NCI-H446 (cell line): ENCODE measurements around the gene GRB2.
"Not testable (repeated sequence)": the region's sequence is repeated elsewhere in the genome, so short reads cannot be mapped to it uniquely, and the experiment has no call there.

Source experiments
- DNase-seq, 2 experiments: peaks; one replicate each; lab custom pipeline; 2025; lab: John Stamatoyannopoulos, UW

The GRB2 gene

DNA sequence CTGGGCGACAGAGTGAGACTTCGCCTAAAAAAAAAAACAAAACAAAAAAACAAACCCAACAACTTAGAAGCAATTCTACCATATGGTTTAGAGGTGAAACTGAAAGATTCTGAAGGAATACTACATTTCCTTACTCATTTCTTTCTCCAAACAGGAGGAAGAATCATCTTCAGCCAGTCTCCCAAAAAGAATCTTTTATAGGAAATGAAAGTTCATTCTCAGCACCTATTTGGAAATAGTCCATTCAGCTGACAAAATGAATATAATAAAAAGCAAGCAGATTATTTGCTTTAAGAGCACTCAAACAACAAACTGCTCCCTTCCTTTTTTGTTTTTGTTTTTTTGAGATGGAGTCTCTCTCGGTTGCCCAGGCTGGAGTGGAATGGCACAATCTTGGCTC lies 17.7 kb downstream of the GRB2 start:
- DNase-seq, result no peak

DNA sequence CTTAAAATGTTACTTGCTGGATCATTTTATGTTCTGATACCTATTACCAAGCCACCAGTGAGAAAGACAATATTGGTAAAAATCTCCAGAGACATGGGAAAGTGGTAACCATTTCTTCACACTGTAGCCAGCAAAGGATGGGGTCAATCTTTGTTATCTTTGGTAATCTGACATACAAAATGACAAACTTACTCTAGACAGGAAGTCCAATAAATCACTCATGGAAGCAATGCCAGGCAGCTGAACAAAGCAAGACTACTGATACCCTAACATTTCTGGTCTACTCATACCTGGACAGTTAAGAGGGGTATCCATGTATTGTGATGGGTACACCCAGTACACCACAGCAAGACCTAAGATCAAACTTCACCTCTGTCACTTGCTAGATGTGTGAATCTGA lies 19.0 kb downstream of the GRB2 start:
- no peak for DNase-seq

DNA sequence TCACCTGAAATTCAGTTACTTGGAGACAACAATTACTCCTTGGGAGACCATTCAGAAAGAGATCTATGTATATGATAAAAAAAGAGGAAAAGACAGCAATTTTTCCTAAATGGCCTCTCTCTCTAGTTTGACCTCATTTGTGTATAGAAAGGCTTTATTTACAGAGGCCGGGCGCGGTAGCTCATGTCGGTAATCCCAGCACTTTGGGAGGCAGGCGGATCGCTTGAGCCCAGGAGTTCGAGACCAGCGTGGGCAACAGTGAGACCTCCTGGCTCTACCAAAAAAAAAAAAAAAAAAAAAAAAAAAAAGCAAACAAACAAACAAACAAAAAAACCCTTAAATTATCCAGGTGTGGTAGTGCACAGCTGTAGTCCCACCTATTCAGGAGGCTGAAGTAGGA lies 20.7 kb downstream of the GRB2 start:
- no peak for DNase-seq

DNA sequence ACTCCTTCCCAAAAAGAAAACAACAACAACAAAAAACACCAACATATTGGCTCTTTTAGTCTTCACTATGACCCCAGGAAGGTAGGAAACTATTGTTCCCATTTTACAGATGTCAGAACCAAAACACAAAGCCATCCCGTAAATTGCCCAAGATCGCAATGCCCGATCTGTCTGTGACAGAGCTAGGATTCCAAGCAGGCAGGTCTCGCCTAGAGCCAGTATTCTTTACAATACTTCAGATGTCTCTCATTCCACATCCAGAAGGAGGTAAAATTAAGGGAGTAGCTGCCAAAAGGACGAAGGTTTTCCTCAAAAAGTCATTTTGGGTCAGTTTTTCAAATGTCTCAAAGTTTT lies 21.7 kb downstream of the GRB2 start:
- DNase-seq, result no peak

DNA sequence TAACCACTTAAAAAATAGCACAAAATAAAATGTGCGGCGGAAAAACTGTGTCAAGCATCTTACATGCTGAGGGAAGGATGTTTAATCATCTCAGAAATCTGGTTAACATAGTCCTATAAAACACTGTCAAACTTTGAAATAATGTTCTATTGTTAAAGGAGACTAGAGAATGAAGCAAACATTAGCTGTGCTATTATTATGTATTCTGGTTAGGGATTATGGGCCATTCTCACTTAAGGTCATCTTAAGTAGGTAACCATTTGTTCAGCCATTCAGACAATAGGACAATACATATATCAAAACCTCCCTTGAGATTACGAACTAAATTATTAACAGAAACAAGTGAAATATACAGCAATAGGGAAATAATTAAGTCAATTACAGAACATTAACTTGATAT lies 24.7 kb downstream of the GRB2 start:
- DNase-seq, result no peak

DNA sequence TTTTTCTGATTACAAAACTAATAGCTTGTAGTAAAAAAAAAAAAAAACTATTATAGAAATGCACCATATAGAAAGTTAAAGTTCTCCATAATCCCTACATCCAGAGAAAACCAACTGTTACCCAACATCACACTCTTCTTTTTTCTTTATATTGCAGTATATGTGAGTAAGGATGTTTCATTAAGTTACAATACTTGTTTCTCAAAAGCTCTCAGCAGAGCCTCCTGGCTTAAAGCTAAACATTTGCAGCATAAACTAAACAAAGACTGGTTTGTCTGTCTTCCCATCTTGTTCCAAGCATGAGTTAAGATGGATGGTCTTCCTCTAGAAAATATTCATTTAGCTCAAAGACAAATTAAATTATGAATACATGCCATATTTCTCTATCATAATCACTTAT lies 25.2 kb downstream of the GRB2 start:
- no peak for DNase-seq

DNA sequence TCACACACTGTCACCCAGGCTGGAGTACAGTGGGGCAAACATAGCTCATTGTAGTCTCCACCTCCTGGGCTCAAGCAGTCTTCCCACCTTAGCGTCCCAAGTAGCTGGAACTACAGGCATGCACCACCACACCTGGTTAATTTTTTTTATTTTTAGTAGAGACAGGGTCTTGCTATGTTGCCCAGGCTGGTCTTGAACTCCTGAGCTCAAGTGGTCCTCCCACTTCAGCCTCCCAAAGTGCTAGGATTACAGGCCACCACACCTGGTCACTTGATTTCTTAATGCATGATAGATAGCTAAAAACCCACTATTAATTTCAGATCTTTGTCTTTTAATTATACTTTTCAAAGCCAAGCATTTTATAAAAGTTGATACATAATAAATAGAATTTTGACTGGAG lies 26.1 kb downstream of the GRB2 start:
- DNase-seq, result not testable (repeated sequence)

DNA sequence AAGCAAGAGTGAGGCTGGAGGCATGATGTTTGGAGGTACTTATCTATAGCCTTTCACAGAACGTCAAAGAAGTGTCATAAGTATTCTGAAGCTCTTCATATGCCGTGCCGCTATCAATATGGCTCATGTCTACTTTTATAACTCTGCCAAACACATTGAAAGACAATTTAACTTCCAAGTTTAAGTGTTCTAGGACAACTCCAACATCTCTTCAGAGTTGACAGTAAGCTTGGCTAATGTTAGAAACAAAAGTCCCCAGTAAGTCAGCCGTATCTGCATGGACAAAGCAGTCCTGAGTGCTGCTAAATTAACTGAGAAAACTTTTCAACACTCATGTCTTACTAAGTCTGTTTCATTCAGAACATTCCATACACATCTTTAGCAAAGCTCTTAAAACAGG lies 32.2 kb downstream of the GRB2 start:
- no peak for DNase-seq

DNA sequence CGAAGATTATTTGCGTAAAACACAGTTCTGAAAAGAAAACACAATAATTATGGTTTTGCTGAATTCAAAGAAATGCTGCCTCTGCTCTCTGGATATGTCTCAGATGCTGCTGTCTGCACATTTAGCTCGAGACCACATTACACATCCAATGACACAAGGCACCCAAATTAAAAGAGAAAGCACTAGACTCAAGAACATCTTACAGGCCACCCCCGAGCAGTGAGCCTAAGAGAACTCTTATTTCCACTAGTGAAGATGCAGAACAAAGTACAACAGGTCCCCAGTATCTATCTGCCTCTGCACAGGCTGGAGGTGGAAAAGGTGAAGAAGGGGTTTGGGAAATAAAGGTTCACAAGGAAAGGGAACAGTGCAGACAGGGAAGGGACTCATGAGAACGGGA lies 33.5 kb downstream of the GRB2 start:
- DNase-seq, result no peak

DNA sequence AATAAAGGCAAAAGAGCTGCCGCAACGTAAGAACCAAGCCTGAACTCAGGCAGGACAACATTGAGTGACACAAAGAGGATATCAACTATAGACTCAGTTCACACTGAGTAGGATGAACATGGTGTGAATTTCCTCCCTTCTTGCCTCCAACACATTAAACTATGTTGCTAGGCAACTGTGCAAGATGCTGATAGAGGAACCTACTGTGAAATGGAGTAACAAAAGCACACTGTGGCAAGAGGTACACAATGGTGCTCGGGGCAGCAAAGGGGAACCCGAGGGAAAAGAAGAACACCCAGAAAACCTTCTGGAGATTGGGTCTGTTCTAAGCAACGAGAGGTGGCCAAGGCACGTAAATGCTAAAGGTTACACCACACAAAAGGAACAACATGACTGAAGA lies 34.1 kb downstream of the GRB2 start:
- no peak for DNase-seq

DNA sequence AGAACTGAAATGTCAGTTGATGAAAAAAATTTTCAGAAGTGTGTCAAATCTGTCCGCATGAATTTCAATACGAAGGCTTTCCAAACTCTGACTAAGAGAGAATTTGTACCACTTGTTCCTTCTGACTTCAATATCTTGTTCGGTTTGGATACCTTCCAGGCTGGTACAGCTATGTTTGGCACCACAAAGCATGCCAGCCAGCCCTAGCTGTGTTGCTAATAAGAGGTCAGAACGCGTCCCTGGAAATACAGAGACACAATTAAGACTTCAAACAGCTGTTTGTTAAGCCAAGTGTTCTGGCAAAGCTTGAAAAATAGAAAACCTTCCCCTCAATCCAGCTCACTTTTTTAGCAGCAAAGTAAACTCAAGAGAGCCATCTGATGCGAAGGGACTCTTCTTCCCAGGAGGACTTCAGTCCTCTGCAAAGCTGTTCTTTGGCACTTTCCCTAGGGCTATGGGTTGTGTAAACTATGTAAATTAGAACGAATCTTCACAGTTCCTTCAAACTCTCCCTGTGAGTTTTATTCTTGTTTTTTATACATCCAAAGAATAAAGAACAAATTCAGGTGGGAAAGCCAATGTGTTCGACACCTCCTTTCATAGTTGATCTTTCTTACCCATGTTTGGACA lies 35.1 kb downstream of the GRB2 start:
- DNase-seq, result peak; percentile 41 to 79

DNA sequence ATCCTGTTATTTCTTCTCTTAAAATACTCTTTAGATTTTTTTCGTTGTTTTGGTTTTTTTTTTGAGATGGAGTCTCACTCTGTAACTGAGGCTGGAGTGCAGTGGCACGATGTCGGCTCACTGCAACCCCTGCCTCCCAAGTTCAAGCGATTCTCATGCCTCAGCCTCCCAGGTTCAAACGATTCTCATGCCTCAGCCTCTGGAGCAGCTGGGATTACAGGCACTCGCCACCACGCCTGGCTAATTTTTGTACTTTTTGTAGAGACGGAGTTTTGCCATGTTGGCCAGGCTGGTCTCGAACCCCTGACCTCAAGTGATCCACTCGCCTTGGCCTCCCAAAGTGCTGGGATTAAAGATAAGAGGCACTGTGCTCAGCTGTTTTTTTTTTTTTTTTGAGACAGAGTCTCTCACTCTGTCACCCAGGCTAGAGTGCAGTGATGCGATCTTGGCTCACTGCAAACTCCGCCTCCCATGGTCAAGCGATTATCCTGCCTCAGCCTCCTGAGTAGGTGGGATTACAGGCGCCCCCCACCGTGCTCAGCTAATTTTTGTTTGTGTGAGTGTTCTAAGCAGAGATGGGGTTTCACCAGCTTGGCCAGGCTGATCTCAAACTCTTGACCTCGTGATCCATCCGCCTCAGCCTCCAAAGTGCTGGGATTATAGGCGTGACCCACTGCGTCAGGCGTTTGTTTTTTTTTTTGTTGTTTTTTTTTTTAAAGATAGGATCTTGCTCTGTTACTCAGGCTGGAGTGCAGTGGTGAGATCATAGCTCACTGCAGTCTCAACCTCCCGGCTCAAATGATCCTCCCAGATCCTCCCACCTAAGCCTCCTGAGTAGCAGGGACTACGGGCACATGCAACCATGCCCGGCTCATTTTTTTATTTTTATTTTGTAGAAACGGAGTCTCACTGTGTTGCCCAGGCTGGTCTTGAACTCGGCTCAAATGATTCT lies 37.4 kb downstream of the GRB2 start:
- DNase-seq, result not testable (repeated sequence)

DNA sequence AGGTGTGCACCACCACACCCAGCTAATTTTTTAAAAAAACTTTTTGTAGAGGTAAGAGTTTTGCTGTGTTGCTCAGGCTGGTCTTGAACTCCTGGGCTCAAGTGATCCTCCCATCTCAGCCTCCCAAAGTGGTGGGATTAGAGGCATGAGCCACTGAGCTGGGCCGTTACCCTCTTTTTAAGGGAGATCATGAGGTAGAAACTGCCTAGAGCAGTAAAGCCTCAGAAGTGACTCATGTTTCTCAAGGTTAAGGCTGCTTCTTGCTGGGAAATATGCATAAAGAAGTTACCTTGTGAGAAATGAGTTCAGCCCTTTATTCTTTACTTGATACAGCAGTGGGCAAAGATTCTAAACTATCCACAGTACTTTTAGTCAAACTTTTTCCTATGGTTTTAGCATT lies 38.2 kb downstream of the GRB2 start:
- DNase-seq, result no peak

DNA sequence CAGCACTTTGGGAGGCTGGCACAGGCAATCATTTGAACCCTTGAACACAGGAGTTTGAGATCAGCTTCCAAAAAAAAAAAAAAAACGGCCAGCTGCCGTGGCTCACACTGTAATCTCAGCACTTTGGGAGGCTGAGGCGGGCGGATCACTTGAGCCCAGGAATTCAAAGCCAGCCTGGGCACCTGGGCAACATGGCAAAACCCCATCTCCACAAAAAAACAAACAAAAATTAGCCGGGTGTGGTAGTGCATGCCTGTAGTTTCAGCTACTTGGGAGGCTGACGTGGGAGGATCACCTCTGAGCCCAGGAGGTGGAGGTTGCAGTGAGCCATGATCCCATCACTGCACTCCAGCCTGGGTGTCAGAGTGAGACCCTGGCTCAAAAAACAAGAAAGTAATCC lies 39.0 kb downstream of the GRB2 start:
- no peak for DNase-seq

DNA sequence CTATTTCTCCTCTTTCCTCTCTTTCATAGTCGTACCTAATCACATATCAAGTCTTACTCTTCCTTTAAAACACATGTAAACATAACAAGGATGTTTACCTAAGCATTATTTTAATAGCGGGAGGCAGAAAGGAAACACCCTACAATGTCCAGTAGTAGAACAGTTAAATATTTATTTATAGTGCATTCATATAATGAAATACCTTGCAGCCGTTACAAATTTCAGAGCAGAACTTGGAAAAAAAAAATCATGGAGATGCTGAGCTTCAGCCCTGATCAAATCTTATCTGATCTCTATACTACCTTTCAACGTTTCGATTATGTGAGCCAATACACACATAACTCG lies 39.6 kb downstream of the GRB2 start:
- DNase-seq, result no peak

DNA sequence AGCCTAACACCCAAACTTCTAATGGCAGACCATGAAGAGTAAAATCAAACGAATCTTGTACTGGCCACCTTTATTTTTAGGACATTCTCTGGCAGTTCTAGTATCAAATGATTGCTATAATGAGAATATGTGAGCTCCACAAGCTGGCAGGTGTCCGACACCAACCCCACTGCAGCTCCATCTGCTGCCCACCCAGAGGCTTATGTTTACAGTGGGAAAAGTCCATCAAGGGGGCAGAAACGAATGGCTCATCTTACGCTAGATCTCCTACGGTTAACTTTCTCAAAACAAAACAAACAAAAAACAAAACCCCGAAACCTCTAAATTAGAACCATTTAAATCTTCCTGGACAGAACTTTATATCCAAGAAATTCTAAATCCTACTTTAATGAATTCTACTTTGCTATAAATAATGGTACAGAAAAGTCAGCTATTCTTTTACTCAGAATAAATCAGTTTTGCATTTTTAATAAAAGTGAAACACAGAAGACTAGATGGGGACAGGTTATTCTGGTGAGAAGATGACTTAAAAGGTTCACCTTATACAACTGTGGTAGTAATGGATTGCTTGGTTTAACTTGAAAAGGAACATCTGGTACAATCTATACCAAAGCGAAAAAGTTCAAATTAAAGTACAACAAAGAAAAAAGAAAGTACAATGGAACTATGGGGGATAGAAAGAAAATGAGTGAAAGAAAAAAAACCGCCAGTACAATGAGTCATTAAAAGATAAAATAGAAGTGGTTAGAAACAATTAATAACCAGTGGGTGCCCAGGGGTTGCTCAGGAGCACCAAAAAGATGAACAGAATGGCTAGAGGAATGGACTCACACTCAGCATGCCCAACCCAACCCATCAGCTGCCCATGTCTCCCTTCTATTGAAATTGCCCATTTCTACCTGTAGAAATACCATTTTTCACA lies 40.2 kb downstream of the GRB2 start:
- peak in 1 of 2 experiments; percentile 28 for DNase-seq

DNA sequence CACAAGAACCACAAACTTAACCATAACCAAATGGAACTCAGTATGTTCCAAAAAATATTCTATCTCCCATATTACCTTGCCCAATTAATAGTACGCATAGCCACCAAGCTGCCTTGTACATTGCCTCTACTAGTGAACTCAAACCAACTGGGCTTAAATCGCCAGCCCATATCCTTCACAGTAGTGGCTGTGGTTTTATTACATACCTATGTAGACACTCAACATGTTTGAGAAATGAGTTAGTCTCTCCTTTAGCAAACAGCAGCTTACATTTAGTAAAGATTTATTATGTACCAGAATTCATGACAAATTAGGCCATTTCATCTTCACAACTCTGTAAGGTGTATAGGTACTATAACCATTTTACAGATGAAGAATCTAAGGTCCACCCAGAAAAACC lies 41.4 kb downstream of the GRB2 start:
- no peak for DNase-seq

DNA sequence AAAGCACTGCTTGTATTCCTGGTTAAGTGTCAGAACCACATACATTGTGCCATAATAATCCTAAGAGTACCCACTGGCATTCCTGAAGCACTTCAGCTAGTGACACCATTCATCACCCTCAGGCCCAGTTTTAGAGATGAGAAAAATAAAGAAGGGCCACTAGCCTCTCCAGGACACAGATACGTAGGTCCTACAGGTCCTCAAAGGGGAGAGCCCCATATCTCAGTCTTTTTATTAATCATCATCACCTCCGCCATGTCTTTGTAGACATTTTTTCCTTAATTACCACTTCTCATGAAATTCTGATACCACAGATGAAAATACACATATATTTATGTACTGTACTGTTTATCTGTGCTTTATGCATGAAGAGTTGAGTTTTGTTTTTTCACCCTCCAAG lies 43.5 kb downstream of the GRB2 start:
- DNase-seq, result no peak

DNA sequence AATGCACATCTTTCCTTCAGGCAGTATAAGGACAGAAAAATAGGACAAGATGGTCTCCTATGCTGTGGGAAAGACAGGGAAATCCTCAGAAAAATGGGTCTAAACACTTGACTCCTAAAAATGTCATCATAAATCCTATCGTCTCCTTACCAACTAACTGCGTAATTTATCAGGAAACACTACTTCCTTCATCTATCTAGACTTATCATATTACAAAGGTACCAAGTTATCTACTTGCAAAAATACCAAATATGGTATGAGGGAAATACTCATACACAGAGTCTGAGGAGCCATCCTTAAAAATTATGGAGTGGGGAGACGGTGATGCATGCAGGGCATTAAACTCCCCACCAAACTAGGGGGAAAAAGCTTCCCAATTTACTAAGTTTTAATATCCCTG lies 44.1 kb downstream of the GRB2 start:
- DNase-seq, result no peak

DNA sequence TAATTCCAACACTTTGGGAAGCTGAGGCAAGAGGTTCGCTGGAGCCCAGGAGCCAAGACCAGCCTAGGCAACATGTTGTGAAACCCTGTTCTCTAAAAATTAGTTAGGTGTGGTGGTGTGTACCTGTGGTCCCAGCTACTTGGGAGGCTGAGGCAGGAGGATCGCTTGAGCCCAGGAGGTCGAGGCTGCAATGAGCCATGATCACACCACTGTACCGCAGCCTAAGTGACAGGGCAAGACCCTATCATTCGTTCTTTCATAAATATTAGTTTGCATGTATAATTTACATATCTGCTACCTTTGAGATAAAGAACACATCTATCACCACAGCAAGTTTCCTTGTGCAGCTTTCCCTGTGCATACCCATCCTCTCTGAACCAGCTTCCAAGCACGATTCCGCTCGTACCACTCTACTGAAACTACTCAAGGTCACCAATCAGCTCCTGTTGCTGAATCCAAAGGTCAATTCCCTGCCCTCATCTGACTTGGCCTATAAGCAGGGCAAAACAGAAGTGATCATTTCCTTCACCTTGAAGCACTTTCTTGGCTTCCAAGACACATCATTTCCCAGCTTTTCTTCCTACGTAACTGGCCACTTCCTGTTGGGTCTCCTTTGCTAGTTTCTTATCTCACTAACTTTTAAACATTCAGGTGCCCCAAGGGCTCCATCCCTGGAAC lies 49.1 kb downstream of the GRB2 start:
- DNase-seq, result no peak

DNA sequence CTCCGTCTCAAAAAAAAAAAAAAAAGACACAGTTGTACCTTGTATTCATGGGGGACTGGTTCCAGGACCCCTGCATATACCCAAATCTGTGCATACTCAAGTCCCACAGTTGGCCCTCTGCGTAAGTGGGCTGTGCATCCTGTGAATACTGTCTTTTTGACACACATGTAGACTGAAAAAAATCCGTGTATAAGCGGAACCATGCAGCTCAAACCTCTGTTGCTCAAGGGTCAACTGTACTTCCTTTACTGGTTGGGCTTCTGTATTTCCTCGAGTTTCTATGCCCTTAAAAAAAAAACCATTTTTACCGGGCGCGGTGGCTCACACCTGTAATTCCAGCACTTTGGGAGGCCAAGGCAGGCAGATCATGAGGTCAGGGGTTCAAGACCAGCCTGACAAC lies 52.3 kb downstream of the GRB2 start:
- DNase-seq, result no peak

DNA sequence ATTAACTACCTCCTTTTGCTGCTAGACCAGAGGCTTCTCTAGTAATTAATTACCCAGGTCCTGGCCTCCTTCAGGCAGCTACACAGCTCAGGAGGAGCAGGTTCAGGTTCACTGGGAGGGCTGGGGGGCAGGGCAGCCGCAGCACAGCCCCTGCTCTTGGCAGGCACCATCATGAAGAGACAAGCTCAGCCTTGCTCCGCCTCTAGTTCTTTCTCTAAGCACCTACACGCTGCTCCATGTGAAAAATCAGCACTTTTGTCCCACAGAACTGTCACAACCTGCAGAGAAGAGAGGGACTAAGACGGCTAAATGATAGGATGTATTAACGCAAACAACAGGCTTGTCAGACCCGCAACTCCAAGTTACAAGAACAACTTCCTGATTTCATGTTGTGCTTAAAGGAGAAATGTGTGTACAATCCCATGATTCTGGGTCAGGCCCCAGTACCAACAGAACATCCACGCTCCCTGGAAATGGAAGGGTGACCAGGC lies 53.4 kb downstream of the GRB2 start:
- DNase-seq, result no peak
